Neutrophil (primary cell): ENCODE data around the gene HAL.

Experiments used
- H3K27ac ChIP-seq: fragments of 200-600 bp; sonication (generic); 2 replicates; pipeline ENCODE4 v1.5.1; 2016; ENCODE audit warnings: mild to moderate bottlenecking, moderate library complexity
- H3K27me3 ChIP-seq: fragments of 200-600 bp; sonication (generic); 2 replicates; pipeline ENCODE4 v1.6.0; 2016; ENCODE audit warnings: mild to moderate bottlenecking
- H3K36me3 ChIP-seq: fragments of 200-600 bp; sonication (generic); 2 replicates; pipeline ENCODE4 v1.5.1; 2017
- H3K4me1 ChIP-seq, 2 experiments: fragments of 200-600 bp in 1 of 2; sonication (generic) in 1 of 2; 1 replicate in 1 of 2; 2 replicates in 1 of 2; pipeline versions ENCODE4 v1.5.1 to v1.6.1; 2013 to 2016; ENCODE audit warnings: low read depth in 1 of 2, low read length in 1 of 2, mild to moderate bottlenecking in 1 of 2, moderate library complexity in 1 of 2; ENCODE audit not compliant: control insufficient read depth in 1 of 2, insufficient read depth in 1 of 2
- H3K4me3 ChIP-seq, 2 experiments: fragments of 200-600 bp in 1 of 2; sonication (generic) in 1 of 2; 1 replicate in 1 of 2; 2 replicates in 1 of 2; pipeline ENCODE4 v1.5.1; 2013 to 2016; ENCODE audit warnings: low read depth in 1 of 2, low read length in 1 of 2, mild to moderate bottlenecking in 1 of 2, moderate library complexity in 1 of 2
- H3K9me3 ChIP-seq: fragments of 200-600 bp; sonication (generic); 2 replicates; pipeline ENCODE4 v1.5.1; 2016
- TF ChIP-seq, protein P1 (sequence below): fragments of 200-600 bp; sonication (generic); IDR thresholded peaks from 2 replicates; pipeline ENCODE4 v1.5.1; 2016; ENCODE audit warnings: antibody characterized with exemption

The HAL gene

DNA sequence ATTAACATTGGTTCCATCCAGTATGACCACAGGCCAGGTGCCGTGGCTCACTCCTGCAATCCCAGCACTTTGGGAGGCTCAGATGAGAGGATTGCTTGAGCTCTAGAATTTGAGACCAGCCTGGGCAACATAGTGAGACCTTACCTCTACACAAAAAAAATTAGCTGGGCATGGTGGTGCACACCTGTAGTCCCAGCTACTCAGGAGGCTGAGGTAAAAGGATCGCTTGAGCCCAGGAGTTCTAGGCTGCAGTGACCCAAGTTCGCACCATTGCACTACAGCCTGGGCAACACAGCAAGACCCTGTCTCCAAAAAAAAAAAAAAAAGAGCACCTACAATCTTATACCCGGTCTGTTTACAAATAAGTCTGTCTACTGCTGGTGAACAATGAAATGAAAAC lies 29.4 kb upstream of the HAL start:
- H3K9me3 ChIP-seq, result no peaks in the 10 kb centered on the region
- H3K27ac ChIP-seq, result peak overlapping the region; percentile 16
- no peak overlapping the region for H3K4me3 ChIP-seq
- TF ChIP-seq, protein P1, sequence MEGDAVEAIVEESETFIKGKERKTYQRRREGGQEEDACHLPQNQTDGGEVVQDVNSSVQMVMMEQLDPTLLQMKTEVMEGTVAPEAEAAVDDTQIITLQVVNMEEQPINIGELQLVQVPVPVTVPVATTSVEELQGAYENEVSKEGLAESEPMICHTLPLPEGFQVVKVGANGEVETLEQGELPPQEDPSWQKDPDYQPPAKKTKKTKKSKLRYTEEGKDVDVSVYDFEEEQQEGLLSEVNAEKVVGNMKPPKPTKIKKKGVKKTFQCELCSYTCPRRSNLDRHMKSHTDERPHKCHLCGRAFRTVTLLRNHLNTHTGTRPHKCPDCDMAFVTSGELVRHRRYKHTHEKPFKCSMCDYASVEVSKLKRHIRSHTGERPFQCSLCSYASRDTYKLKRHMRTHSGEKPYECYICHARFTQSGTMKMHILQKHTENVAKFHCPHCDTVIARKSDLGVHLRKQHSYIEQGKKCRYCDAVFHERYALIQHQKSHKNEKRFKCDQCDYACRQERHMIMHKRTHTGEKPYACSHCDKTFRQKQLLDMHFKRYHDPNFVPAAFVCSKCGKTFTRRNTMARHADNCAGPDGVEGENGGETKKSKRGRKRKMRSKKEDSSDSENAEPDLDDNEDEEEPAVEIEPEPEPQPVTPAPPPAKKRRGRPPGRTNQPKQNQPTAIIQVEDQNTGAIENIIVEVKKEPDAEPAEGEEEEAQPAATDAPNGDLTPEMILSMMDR, result no peak
- H3K36me3 ChIP-seq, result peaks cover 72% of the 10 kb centered on the region
- peaks cover 28 to 29% of the 10 kb centered on the region in 2 experiments for H3K4me1 ChIP-seq
- H3K27me3 ChIP-seq, result no peaks in the 10 kb centered on the region

DNA sequence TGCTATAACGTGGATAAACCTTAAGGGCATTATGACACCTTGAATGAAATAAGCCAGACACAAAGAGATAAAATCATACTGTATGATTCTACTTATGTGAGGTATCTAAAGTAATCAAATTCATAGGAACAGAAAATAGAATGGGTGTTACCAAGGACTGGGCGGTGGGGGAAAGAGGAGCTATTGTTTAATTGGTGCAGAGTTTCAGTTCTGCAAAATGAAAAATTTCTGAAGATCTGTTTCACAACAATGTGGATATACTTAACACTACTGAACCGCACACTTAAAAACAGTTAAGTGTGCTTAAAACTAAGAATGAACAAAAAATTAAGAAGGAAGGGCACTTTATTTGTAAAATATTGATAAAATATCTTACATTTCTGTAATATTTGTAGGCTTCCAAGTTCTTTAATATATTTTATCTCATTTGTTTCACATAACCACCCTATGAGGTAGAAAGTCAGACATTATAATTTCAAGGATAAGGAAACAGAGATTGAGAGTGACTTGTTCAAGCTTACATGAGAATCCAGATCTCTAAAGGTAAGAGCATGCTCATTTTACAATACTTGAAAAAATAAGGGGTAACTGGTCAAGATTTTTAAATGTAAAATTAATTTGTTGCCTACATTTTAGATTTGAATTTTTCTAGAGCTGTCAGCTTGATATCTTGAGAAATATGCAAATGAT lies 24.3 kb upstream of the HAL start:
- Histone ChIP-seq H3K9me3 (no peaks in the 10 kb centered on the region), H3K27ac (peak overlapping the region; percentile 23), H3K36me3 (peaks cover 89% of the 10 kb centered on the region), H3K4me3 (no peak overlapping the region), H3K27me3 (no peaks in the 10 kb centered on the region), H3K4me1 (no peaks in the 10 kb centered on the region)
- TF ChIP-seq, protein P1, result no peak

DNA sequence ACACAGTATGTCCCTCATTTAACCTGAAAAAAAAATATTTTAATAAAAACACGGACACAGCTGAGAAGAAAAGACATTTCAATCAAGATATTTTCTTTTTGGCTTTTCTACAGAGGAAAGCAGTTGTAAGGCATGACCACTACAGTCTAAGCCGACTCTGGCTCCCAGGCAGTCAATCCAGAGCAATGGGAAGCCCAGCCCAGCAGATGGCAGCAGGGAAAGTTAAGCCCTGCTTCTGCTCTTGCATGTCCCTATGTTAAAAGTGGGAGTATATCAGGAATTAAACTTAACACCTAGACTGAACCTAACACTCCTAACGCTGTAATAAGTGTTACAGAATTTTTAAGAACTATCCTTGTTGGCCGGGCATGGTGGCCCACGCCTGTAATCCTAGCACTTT lies 19.5 kb upstream of the HAL start:
- Histone ChIP-seq H3K36me3 (peaks cover 92% of the 10 kb centered on the region), H3K4me1 (no peaks in the 10 kb centered on the region), H3K27me3 (no peaks in the 10 kb centered on the region), H3K9me3 (no peaks in the 10 kb centered on the region), H3K27ac (no peak overlapping the region), H3K4me3 (no peak overlapping the region)
- TF ChIP-seq, protein P1, result no peak

DNA sequence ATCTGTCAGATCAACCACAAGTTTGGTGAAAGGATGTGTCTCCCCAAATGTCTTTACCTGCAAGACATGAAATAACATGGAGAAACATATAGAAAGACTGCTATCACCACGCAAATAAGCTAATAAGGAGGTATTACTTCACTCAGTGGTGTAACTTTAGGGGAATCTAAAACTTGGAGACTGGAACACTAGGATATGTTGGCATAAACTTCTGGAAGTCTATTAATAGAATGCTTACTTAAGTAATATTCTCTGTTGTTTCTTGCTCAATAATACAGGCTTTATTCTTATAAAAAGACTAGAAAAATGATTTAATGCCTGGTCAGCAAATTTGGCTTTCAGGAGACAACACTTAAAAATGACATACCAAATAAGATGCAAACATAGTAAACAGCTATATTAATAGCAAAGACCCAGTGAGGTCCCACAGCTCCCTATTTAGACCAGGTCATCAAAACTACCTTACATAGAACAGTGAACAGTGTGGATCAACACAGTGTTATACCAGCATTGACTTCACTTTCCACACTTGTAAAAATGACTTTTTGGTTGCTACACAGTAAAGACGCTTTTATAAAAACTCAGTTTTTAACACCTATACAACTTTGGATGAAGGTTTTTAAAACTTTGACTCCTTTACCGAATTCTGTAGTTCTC lies 18.9 kb upstream of the HAL start:
- Histone ChIP-seq H3K9me3 (no peaks in the 10 kb centered on the region), H3K4me1 (no peaks in the 10 kb centered on the region), H3K27me3 (no peaks in the 10 kb centered on the region), H3K4me3 (no peak overlapping the region), H3K27ac (peak overlapping the region; percentile 23), H3K36me3 (peaks cover 93% of the 10 kb centered on the region)
- TF ChIP-seq, protein P1, result no peak

DNA sequence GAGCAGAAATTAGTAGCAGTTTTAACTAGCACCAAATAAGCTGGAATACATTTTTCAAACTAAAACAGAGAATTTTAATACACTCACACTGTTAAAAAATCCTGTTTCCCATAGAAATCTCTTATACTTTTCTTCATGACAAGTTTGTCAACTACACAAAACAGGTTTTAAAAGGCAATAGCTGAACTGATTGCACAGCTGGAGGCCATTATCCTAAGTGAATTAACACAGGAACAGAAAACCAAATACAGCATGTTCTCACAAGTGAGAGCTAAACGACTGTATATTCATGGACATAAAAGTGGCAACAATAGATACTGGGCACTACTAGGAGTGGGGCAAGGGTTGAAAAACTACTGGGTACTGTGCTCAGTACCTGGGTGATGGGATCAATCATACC lies 11.6 kb upstream of the HAL start:
- H3K4me3 ChIP-seq, result no peak overlapping the region
- TF ChIP-seq, protein P1, result no peak
- H3K27me3 ChIP-seq, result no peaks in the 10 kb centered on the region
- no peaks in the 10 kb centered on the region for H3K9me3 ChIP-seq
- peak overlapping the region; percentile 17 for H3K27ac ChIP-seq
- peaks cover 99% of the 10 kb centered on the region for H3K36me3 ChIP-seq
- peaks cover 0 to 4% of the 10 kb centered on the region in 2 experiments for H3K4me1 ChIP-seq
